ENCODE results near the gene PSME1. TPM values are rescaled to one million over a fixed set of nuclear protein-coding genes. Genes with fewer than 3 reads are reported as not detected.

PSME1 gene
- total and polyA plus RNA-seq, 2 of the 13 experiments (the other 11 are each of a cell fraction or from before 2014, with no cell fraction given) = 159 to 608 TPM

- H3K79me2 ChIP-seq (ENCODE audit: insufficient read depth, low read length) = peaks cover 5% of the 10 kb centered on the region
- H3K4me1 ChIP-seq (ENCODE audit: insufficient read depth, low read length) = peaks cover 28% of the 10 kb centered on the region
- FAIRE-seq (no peak), DNase-seq (ENCODE audit: low spot score) (no peak), ATAC-seq (no peak)
- 96% methylated on average over 11 of the region's 11 CpGs for WGBS (ENCODE audit: low lambda C conversion rate)
- H3K27me3 ChIP-seq (ENCODE audit: control insufficient read depth in 1 of 2, insufficient read depth in 2 of 2, low read length in 2 of 2) = no peaks in the 10 kb centered on the region; a peak in 1 of 5 replicates
- peak overlapping the region; percentile 24 for H3K27ac ChIP-seq (ENCODE audit: extremely low read length, insufficient read depth, low read length)
- no peak overlapping the region for H2AFZ ChIP-seq (ENCODE audit: low read length)
- H3K4me3 ChIP-seq (replicated peaks in 1 of 3; ENCODE audit: insufficient read depth in 1 of 3, low read depth in 2 of 3, low read length in 3 of 3) = no peak overlapping the region
- BruUV-seq (replicated peaks) = no TSS peak
- no peak overlapping the region for H3K9ac ChIP-seq (ENCODE audit: insufficient read depth, low read depth, low read length)
- peaks cover 61 to 68% of the 10 kb centered on the region in 2 experiments for H3K36me3 ChIP-seq (replicated peaks in 1 of 2; ENCODE audit: control insufficient read depth in 1 of 2, insufficient read depth in 2 of 2, low read length in 2 of 2)
- in situ Hi-C loops (cut with HindIII; ENCODE audit: extremely low pct_ligation_motif_present, low pct_unique_long_range_greater_than_20kb) = loop anchor here (5.0 kb wide), 1 partner anchor 103 kb away; no protein-coding TSS in a partner anchor
- intact Hi-C loops (cut with micrococcal nuclease; ENCODE audit: unreplicated experiment) = no loop called here
- ChIA-PET POLR2A (interaction anchor here (1.3 to 11.8 kb wide), 20 partner anchors 10 to 147 kb away, joined by 3 to 233 read pairs (median 24); partner anchors contain the start of genes CHMP4A, CIDEB, DCAF11 and EMC9), CTCF (ENCODE audit: low intra/inter-chr PET ratio, low total read pairs) (interaction anchor here (1.3 to 2.4 kb wide), 5 partner anchors 24 to 146 kb away, joined by 4 to 12 read pairs (median 10); partner anchors contain the start of gene PSME1)
- no peak overlapping the region for H3K4me2 ChIP-seq (ENCODE audit: low read depth, low read length)
- H4K20me1 ChIP-seq (ENCODE audit: insufficient read depth, low read length) = no peaks in the 10 kb centered on the region
- no peaks in the 10 kb centered on the region for H3K9me3 ChIP-seq (ENCODE audit: low read length)
- TF ChIP-seq LBX2 (CRISPR knock-in tag; IDR thresholded peaks at IDR 0.05; ENCODE audit: borderline replicate concordance) (peak; percentile 49; the same call in 1 of the 2 replicates), ZNF768 (CRISPR knock-in tag; IDR thresholded peaks at IDR 0.05) (peak; percentile 16; the same call in 1 of the 2 replicates), ZNF891 (CRISPR knock-in tag; IDR thresholded peaks at IDR 0.05) (peak; percentile 46; the same call in 1 of the 2 replicates), PTBP1 (IDR thresholded peaks at IDR 0.05; ENCODE audit: low read depth, low read length, poor library complexity, severe bottlenecking) (no peak), ZXDC (CRISPR knock-in tag; IDR thresholded peaks at IDR 0.05) (0 out of 2 replicates have a peak, but pooled peaks have one; percentile 24), RBFOX2 (IDR thresholded peaks at IDR 0.05; ENCODE audit: low read depth, low read length) (peak; percentile 45; the same call in 1 of the 2 replicates), AGO2 (optimal IDR thresholded peaks at IDR 0.05; ENCODE audit: low read depth, low read length) (peak; percentile 81), HINFP (CRISPR knock-in tag; IDR thresholded peaks at IDR 0.05; ENCODE audit: low read depth) (no peak), DNMT1 (CRISPR knock-in tag; IDR thresholded peaks at IDR 0.05) (0 out of 2 replicates have a peak, but pooled peaks have one; percentile 16), SAFB2 (CRISPR knock-in tag; IDR thresholded peaks at IDR 0.05; ENCODE audit: borderline replicate concordance, low read depth) (peak; percentile 61; the same call in 1 of the 2 replicates), ZNF225 (CRISPR knock-in tag; IDR thresholded peaks at IDR 0.05) (peak; percentile 30; the same call in 1 of the 2 replicates), ZNF333 (CRISPR knock-in tag; IDR thresholded peaks at IDR 0.05; ENCODE audit: borderline replicate concordance) (peak; percentile 59; the same call in 1 of the 2 replicates), ZFP82 (CRISPR knock-in tag; IDR thresholded peaks at IDR 0.05; ENCODE audit: borderline replicate concordance) (no peak), ZNF550 (CRISPR knock-in tag; IDR thresholded peaks at IDR 0.05; ENCODE audit: borderline replicate concordance) (peak; percentile 91; the same call in 1 of the 2 replicates), KLF13 (CRISPR knock-in tag; IDR thresholded peaks at IDR 0.05) (0 out of 2 replicates have a peak, but pooled peaks have one; percentile 21), POLR2G (IDR thresholded peaks at IDR 0.05; ENCODE audit: low read depth, low read length) (peak; percentile 22; the same call in 1 of the 2 replicates), HNRNPL (IDR thresholded peaks at IDR 0.05; ENCODE audit: low read depth, low read length) (peak; percentile 93), RORA (CRISPR knock-in tag; IDR thresholded peaks at IDR 0.05) (no peak), HNRNPH1 (optimal IDR thresholded peaks at IDR 0.05; ENCODE audit: low read depth, low read length) (peak; percentile 74)
Observed at GRCh38 chr14:24159777-24160498, 23.9 kb downstream of the PSME1 start.

All from HepG2 (cell line).